ENCODE measurements around the gene SACM1L.
"Not testable (repeated sequence)": the region's sequence is repeated elsewhere in the genome, so short reads cannot be mapped to it uniquely, and the experiment has no call there.

The SACM1L gene

DNA sequence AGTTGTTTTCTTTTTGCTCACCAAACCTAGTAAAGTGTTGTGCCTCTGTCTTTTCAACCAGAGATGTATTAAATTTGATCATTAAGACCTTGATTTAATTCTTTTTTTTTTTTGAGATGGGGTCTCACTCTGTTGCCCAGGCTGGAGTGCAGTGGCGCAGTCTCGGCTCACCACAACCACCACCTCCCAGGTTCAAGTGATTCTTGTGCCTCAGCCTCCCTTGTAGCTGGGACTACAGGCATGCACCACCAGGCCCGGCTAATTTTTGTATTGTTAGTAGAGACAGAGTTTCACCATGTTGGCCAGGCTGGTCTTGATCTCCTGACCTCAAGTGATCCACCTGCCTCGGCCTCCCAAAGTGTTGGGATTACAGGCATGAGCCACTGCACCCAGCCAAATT lies 6.0 kb downstream of the SACM1L start:
- not testable (repeated sequence) for DNase-seq (ENCODE audit: low read depth)

DNA sequence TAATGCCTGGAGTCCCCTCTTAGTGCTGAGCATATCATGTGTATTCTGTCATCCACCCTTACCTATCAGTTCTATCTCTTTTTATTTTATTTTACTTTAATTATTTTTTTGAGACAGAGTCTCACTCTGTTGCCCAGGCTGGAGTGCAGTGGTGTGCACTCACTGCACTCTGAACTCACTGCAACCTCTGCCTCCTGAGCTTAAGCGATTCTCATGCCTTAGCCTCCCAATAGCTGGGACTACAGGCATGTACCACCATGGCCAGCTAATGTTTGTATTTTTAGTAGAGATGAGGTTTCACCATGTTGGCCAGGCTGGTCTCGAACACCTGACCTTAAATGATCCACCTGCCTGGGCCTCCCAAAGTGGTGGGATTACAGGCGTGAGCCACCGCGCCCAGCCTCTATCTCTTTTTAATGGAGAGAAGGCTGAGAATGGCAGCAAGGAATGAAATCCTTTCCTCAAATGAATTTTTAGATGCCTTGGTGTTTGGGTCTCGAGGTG lies 11.4 kb downstream of the SACM1L start:
- DNase-seq (ENCODE audit: low read depth): no peak

DNA sequence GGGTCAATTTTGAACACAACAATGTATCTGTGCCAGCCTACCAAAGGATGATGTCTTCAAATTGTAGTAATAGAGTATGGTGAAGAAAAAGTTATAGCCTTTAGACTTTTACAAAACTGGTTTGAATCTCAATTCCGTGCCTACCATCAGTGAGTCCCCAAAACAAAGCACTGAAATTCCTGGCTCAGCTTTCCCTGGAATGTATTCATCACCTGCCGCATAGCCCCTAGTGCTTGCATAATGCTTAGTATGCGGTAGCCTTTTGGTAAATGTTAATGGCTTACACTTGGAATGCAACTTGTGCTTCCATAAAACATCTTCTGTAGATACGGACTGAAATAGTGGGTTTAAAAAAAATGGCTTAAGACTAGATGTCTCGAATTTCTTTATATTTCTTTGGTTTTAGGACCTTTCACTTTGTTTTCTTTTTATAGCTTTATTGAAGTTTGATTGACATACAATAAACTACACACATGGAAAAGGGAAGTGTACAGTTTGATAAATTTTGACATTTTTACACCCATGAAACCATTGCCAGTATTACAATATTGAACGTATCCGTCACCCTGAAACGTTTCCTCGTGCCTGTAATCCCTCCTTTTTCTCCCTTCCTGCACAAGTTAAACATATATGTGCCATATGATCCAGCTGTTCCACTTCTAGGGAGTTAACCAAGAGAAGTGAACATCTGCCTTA lies 12.1 kb downstream of the SACM1L start:
- no peak for DNase-seq (ENCODE audit: low read depth)

DNA sequence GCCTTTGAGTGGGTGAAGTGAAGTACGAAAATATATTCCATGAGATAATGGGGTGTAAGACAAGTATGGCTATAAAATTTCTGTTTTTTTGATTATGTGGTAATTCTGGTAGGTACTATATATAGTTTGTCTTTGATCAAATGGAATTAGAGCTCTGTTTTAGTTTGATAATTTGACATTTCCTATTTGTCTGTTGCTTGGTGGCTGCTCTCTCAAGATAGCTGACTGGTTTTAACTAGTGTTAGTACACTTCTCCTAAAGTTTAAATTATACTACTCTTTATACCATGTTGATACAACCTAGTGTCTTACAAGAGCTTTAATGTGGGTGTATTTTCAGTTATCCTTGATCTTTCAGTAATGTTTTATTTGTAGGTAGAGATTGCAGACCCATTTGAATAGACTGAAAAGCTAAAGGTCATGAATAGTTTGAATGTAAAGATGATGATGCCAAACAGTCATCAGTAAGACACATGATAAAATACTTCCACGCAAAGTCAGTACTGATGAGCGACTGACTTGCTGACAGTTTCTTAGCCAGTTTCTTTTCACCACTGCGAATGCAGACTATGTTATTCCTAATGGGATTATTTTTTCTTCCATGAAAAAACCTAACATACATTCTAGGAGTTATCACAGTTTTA lies 15.2 kb downstream of the SACM1L start:
- no peak for DNase-seq (ENCODE audit: low read depth)

DNA sequence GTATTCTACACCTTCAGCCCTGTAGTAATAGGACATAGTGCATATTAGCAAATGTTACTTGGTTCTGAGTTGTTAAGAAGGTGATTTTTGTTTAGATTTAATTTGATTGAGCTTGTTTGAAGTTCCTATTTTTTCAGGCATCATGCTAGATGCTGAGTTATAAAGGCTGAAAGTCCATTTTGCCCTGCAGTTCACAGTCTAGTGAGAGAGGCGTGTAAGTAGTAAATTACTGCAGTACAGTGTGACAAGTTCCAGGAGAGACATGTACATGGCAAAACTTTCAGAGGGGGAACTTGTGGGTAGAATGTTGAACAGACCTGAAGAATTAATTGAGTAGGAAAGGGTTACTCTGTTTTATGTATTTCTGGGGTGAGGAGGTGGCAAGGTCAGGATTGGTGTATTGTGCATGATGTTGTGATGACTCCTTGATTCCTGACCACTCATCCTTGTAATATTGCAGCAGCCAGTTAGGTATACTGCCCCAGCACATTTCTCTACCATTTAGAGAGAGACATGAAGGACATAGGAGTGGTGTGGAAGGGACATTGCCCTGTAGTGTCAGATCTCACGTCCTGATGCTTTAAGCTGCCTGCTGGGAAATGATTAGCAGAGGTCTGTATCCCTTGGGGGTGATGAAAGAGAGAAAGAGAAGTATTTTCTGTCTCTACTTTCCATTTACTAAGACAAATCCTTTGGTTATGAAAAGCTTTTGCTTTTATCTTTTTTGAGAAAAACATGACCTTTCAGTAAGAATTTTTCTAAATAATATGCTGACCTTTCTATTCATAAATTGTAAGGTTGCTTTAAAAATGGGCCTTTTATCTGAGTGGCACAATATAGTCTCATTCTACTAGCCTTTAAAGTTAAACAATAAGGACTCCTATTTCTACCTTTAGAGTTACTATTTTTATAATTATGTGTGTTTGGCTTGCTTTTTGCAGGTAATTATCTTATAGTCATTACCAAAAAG lies 16.9 kb downstream of the SACM1L start:
- no peak for DNase-seq (ENCODE audit: low read depth)

DNA sequence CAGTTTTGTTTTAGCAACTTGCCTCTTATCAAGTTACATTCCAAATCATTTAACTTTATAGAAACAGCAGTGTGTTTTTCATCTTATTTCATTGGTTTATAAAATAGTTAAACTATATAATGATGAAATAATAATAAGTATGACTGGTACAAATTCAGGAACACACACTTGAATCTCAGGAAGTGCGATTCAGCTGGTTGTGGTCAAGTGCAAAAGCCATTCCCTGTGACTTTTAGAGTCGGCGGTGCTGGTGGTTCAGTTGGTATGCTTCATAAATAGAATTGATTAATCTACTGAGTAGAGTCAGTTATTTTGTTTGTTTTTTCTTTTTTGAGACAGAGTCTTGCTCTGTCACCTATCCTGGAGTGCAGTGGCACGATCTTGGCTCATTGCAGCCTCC lies 22.7 kb downstream of the SACM1L start:
- no peak for DNase-seq (ENCODE audit: low read depth)

DNA sequence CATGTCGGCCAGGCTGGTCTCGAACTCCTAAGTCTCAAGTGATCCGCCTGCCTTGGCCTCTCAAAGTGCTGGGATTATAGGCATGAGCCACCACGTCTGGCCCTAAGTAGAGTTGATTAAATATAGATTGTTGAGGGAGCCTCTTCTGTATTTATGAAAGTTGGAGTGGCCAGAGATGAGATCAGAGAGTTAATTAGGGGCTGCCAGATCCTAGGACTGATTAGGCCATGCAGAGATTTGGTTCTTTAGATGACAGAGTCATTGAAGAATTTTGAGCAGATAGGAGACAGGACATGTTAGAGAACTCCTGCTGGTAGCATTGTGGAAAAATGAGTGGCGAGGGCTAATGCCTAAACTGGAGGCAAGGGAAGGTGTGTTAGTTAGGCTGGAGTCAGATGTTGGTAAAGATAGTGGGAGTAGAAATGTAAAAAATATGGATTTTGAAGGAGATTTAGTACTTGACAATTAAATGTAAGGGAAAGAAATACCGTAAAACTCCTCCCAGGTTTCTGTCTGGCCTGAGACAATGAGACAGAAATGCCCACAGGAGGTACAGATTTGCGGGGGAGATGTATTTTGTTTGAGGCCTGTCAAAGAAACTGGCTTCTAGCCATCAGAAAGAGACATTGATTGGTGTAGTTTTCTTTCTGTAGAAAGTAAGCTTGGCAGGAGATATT lies 23.4 kb downstream of the SACM1L start:
- no peak for DNase-seq (ENCODE audit: low read depth)

DNA sequence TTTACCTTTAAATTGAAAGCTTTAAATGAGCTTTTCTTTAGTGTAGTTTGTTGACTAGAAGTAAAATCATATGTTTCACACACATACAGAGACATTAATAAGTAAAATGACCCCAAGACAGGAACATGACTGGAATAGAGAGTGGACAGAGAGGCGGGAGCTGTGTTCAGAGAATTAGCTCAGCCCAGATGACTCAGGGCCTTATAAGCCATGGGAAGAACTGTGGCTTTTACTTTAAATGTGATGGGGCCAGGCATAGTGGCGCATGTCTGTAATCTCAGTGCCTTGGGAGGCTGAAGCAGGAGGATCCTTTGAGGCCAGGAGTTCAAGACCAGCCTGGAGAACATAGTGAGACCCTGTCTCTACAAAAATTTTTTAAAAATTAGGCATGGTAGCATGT lies 26.7 kb downstream of the SACM1L start:
- no peak for DNase-seq (ENCODE audit: low read depth)

DNA sequence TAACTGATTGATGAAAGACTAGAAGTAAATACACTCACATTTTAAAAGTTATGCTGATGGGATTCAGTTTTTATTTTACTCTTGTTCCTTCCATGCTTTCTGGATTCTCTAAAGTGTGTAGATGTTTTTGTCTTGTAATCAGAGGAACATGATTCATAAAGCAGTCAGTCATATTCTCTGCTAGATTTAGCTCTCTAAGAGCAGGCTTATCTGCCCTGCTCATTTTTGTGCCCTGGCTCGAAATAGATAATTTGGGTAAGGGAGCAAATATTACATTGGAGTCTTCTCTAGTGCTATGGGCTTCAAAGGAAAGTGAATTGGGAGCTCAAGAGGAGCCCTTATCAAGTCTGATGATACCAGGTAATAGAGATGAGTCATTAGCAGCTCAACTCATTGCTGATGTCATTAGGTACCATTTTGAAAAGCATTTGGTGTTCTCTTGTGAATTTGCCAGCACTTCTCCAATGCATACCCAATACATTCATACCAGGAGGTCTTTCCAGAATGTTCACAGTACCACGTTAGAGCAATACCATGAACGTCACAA lies 27.7 kb downstream of the SACM1L start:
- DNase-seq (ENCODE audit: low read depth): no peak

DNA sequence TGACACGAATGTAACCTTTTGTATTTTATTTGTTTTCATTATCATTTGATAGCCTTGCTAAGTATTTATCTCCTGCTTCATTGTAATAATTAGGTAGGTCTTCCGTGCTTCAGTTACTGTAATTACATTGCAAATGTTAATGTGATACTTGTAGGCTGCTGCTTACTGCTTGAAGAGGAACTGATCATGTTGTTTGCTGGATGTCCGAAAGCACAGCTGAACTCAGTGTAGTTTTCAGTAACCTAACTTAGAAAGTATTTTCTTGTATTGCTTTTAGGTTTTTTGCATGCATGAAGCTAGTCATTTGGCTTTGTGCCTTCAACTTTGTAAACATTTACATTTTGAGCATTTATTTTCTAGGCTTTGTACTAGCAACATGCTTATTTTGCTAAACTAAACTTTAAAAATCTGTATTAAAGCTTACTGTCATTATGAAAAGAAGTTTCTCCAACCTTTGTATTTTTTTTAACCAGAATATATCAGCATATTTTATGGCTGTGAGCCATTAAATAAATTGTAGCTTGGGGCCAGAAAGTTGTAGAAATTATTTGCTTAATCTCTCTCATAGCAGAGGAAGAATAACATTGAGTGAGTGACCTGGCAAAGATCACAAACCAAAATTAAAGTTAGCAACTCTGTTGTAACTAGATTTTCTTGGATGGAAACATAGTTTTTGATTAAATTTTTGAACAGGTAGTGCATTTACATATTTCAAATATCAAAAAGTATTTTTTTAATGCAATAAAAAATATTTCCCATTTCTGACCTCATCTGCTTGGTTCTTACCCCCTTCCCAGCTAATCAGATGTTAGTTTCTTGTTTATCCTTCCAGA lies 30.7 kb downstream of the SACM1L start:
- DNase-seq (ENCODE audit: low read depth): no peak

DNA sequence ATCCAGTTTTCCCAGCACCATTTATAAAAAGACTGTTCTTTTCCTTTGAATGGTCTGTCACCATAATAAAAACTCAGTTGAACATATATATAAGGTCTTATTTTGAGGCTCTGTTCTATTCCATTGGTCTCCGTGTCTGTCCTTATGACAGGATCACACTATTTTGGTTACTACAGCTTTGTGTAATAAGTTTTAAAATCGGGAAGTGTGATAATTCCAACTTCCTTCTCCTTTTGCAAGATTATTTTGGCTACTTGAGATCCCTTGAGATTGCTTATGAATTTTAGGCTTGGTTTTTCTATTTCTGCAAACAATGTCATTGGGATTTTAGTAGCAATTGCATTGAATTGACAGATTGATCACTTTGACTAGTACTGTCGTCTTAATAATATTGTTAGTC lies 35.7 kb downstream of the SACM1L start:
- DNase-seq (ENCODE audit: low read depth): no peak

DNA sequence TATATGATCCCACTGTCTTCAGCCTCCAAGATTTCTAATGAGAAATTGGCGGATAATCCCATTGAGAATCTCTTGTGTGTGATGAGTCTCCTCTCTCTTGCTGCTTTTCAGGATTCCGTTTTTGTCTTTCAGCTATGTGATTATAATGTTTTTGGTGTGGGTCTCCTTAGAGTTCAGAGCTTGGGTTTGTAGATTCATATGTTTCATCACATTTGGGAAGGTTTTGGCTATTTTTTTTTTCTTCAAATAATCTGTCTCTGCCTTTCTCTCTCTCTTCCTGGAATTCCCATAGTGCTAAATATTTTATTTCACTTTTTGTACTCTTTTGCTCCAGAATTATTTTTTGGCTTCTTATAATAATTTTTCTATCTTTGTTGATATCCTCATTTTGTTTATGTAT lies 40.4 kb downstream of the SACM1L start:
- DNase-seq (ENCODE audit: low read depth): no peak

DNA sequence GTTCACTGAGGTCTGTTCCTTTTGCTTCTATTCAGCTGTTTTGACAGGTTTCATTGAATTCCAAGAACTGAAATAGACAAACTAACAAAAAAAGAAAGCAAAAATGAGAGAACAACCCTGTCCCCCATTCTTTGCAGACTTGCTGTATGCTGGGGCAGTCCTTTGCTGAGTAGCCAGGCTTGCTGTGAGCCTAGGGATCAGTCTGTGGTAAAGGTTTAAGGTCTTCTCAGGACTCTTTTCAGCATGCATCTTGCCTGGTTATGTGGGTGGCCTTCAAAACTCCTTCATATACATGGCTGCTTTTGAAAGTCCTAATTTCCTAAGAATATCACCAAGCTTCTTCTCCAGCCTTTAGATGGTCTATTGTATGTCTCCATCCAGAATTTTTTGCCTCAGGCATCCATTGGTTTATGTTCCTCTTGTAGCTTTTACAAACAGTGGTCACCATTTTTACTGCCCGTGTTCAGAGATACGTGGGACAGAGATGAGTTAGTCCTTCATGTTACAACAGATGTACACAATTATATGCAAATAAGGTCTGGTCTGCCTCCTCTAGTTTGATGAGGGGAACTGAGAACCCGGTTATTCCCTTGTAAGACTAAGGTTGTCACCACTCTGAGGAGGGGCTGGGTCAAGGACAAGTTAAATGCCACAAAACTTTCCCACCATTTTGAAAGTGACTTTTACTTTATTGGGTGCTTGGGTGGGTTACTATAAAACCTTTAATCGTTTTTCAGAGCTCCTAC lies 41.4 kb downstream of the SACM1L start:
- DNase-seq (ENCODE audit: low read depth): no peak

DNA sequence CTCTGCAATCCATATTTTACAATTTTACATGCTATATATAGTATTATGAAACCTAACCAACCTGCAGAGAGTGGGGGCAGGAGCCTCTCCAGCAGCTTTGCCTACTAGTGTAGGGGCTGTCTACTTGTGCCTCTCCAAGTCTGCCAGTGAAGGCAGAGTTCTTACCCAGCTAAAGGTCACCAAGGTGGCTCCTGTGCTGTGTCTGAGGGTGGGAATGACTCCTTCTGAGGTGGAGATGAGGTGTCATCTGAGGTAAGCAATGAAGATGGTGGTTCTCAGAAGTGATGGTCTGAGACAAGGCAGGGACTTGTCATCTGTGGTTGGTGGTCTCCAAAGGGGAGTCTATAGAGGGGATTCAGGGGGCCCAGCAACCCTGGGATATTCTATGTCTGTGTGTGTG lies 47.5 kb downstream of the SACM1L start:
- no peak for DNase-seq (ENCODE audit: low read depth)

DNA sequence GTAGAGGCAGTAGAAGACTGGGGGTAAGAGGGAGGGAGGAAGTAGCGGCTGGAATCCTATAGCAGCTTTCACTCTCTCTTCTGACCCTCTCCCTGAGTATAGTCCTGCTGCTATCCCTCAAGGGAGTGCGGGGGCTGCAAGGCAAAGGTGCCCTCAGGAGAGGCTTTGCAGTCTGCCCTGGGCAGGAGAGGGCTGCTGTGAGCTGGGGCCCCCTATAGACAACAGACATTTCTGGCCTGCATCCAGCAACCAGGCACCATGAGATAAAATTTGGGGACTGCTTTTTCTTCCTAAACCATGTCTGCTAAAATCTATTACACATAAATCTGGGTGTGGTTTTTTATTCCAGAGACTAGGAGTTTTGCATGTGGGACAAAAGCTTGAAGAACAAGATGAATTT lies 48.0 kb downstream of the SACM1L start:
- DNase-seq (ENCODE audit: low read depth): no peak

DNA sequence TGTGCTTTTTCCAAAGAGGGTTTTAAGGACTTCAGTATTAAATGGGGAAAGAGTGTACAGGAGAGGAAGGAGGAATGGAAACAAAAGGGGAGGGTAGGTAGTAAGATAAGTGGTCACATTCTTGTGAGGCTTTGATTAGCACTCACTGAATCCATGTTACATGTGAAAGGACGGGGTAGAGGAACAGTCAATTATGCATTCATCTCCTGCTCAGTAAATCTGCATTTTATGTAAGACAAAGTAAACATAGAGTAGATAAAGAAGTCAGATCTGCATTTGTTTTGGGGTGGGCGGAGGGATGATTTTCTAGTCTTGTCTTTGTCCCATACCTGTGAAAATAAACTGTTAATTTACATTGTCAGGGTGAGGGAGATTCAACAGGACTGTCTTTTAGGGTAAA lies 50.8 kb downstream of the SACM1L start:
- no peak for DNase-seq (ENCODE audit: low read depth)

DNA sequence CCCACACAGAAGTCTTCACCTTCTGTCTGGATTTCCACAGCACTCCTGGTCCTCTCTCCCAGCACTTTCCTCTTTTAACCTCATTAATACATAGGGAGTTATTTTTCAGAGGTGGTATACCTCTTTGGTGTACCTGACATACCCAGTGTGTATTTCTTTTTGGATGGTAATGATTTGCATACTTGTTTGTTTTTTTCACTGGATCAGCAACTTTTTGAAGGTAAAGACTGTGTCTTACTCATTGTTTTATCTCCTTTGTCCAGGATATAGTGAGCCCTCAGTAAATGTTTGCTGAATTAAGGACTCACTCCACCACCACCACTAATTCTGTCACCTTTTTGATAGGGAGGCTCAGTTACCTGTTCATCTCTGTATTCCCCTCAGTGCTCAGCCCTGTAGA lies 52.1 kb downstream of the SACM1L start:
- no peak for DNase-seq (ENCODE audit: low read depth)

DNA sequence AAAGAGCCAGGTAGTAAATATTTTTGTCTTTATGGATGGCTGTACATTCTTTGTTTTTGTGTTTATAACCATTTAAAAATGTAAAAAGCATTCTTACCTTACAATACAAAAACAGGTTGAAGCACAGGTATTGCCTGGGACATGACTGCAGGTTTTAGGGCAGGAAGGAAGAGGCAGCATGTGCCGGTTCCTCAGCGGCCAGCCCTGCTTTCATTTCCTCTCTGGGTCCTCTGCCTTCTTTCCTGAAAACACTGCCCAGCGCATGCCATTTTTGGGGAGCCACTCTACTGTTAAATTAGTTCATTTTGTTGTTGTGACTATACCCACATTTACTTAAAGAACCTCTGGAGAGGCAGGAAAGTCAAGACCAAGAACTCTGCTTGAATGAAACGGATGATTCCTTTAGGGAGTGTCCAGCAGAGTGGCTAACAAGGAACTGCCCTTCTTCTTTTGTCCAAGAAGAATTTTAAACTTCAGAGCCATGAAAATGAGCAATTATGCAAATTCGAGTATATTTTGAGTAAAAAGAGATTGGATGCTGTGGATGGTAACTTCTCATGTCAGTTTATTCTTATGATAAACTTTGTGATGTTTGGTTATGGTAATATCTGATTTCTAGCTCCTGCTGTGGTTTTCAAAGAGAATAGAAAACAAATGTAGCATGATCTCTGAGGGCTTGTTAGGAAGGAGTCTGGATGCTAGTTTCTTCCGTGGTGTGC lies 52.7 kb downstream of the SACM1L start:
- no peak for DNase-seq (ENCODE audit: low read depth)

DNA sequence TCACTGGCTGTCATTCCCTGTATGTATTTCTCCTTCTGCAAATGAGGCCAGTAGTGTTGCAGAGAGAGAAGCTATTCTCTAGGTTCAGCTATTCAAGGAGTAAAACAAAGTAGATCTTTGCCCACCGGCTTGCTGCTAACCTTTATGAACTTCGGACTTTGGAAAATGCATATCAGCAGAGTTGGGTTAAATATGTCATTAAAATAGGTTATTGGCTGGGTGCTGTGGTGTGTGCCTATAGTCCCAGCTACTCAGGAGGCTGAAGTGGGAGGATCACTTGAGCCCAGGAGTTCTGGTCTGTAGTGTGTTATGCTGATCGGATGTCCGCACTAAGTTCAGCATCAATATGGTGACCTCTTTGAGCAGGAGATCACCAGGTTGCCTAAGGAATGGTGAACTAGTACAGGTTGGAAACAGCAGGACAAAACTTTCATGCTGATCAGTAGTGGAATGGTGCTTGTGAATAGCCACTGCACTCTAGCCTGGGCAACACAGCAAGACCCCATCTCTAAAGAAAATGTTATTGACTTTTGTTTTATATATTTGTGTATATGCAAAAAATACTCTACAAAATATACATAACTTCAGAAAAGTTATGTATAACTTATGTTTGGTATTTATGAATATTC lies 53.4 kb downstream of the SACM1L start:
- no peak for DNase-seq (ENCODE audit: low read depth)
